ENCODE data around the gene PARS2. TPM values are rescaled to one million over a fixed set of nuclear protein-coding genes. Genes with fewer than 3 reads are reported as not detected.

PARS2 gene
- polyA plus RNA-seq, 3 donors: 9.9 to 11.0 (median 10.3) TPM

GRCh38 chr1:54742282-54742681, 22.0 kb downstream of the PARS2 start:
- no peak for DNase-seq (ENCODE audit: low read depth in 3 of 3, low spot score in 2 of 3)

DNA sequence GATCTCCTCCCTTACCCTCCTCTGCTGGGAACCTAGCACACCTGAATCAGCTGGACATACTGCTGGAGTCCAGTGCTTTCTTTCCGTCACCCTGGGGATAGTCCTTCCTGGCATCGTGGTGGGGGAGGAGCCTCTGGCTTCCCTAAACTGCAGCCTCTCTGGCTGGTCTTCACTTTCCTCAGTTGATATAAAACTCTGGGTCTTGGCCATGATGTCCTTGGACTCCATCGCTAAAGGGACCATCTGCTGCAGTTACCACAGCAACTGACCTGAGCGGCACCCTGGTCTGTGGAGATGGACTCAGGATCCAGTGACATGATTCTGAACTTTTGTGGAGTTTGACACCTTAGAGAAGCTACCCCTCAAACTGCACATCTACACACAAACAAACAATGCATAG, 22.8 kb downstream of the PARS2 start:
- no peak for DNase-seq (ENCODE audit: low read depth in 3 of 3, low spot score in 2 of 3)

- DNase-seq (ENCODE audit: low read depth in 3 of 3, low spot score in 2 of 3): no peak
Observed at GRCh38 chr1:54738244-54738643, 26.1 kb downstream of the PARS2 start.

DNA sequence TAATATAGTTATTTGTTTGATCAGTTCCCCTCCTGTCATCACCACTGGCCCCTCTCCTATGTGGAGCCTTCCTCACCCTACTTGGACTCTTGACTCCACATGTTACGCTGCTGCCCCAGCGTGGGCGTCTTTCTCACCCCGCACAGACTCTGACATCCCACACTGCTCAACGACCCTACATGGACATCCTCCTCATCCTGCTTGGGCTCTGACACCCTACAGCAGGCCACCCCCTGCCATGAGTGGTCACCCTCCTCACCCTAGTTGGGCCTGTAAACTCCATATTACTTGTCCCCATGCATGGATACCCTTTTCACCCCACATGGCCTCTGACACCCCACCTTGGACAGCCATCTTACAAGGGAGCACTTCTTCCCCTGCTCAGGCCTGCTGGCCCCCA, 27.6 kb downstream of the PARS2 start:
- DNase-seq (ENCODE audit: low read depth in 3 of 3, low spot score in 2 of 3): no peak

- no peak for DNase-seq (ENCODE audit: low read depth in 3 of 3, low spot score in 2 of 3)
Observed at GRCh38 chr1:54728027-54728426, 36.3 kb downstream of the PARS2 start.

- no peak for DNase-seq (ENCODE audit: low read depth in 3 of 3, low spot score in 2 of 3)
Observed at GRCh38 chr1:54724771-54725170, 39.6 kb downstream of the PARS2 start.

GRCh38 chr1:54723985-54724384, 40.3 kb downstream of the PARS2 start:
- no peak for DNase-seq (ENCODE audit: low read depth in 3 of 3, low spot score in 2 of 3)

GRCh38 chr1:54721719-54722118, 42.6 kb downstream of the PARS2 start:
- DNase-seq (ENCODE audit: low read depth in 3 of 3, low spot score in 2 of 3): no peak

DNA sequence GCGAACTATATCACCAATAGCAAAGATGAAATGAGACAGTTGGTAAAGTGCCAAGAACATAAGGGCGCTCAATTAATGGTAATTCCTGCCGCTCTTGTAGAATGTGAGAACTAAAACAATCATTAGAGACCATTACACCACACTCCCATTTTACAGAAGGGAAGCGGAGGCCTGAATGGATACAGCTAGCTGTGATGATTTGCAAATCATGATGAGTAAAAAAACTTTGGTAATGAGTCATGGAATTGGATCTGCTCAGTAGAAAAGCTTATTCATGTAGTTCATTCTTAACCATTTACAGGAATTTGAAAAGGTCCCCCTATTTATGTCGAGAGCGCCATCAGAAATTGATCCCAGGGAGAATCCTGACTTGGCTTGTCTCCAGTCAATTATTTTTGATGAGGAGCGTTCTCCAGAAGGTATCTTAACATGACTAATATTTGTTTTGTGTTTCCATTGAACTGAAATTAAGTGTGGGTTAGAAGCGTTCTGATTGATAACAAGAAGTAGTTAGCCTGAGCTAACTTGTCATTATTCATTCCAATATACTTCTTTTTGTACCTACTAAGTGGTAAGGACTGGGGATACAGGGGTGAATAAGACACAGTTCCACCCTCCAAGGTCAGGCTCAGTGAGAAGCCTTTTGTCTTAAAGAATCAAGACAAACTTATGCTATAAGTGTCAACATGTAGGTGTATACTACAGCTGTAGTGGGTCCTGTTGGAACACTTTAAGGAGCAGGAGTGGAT, 47.9 kb downstream of the PARS2 start:
- no peak for DNase-seq (ENCODE audit: low read depth in 3 of 3, low spot score in 2 of 3)

- DNase-seq (ENCODE audit: low read depth in 3 of 3, low spot score in 2 of 3): peak; percentile 61 to 74 (median 68)
Observed at GRCh38 chr1:54715493-54716298, 48.6 kb downstream of the PARS2 start, which contains the start of gene TTC4. Gene TTC4, plus strand, starts transcription at chr1:54715861. Its CDS starts 48 bp downstream, at chr1:54715909.

DNA sequence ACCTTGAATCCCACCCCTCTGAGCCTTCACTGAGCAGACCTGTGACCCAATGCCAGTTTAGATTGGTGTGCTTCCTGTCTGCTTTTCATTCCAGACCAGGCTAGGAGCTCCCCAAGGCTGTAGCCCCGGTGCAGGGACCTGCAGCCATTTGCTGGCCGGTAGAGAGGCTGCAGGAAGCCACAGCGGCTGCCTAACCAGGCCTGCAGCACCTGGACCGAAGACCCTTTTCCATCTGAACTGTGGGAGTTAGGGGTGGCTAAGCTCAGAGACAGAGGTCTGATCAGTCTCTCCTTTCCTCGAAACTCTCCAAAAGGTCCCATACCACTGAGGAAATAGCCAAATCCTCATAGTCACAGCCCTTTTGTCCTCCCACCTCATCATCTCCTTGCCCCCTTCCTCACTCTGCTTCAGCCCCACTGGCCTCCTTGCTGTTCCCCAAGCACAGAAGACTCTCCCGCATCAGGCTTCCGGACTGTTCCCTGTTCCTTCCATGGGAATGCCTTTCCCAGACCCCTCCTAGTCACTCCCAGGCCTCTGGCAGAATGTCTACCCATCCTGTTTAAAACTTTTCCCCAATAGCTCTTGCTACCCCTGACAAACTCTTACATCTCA, 49.3 kb downstream of the PARS2 start:
- DNase-seq (ENCODE audit: low read depth in 3 of 3, low spot score in 2 of 3): no peak

DNA sequence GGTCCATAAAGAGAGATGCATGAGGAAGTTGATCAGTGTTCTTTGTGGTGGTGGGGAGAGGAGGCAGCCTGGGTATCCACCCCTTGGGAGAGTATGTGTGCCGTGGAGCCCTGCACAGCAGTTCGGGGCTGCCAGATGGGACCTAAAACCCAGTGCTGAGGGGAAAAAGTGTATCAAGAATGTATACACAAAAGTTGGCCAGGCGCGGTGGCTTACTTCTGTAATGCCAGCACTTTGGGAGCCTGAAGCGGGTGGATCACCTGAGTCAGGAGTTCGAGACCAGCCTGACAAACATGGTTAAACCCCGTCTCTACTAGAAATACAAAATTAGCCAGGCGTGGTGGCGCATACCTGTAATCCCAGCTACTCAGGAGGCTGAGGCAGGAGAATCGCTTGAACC, 52.8 kb downstream of the PARS2 start:
- DNase-seq (ENCODE audit: low read depth in 3 of 3, low spot score in 2 of 3): no peak

GRCh38 chr1:54710841-54711240, 53.5 kb downstream of the PARS2 start:
- no peak for DNase-seq (ENCODE audit: low read depth in 3 of 3, low spot score in 2 of 3)

DNA sequence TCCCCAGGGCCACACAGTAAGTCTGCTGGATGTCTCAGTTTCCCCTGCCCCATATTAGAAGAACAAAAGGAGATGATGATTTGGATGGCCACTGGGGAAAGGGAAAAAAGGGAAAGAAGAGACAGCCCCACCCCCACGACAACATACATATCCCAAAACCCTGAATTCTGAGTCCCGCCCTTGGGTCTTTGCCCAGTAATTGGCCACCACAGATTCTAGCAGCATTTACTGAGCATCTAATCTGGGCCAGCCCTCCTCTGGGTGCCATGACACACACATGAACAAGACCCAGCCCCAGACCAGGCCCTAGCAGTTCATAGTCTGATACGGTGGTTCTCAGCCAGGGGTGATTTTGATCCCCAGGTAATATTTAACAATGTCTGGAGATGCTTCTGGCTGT, 53.9 kb downstream of the PARS2 start:
- DNase-seq (ENCODE audit: low read depth in 3 of 3, low spot score in 2 of 3): no peak

DNA sequence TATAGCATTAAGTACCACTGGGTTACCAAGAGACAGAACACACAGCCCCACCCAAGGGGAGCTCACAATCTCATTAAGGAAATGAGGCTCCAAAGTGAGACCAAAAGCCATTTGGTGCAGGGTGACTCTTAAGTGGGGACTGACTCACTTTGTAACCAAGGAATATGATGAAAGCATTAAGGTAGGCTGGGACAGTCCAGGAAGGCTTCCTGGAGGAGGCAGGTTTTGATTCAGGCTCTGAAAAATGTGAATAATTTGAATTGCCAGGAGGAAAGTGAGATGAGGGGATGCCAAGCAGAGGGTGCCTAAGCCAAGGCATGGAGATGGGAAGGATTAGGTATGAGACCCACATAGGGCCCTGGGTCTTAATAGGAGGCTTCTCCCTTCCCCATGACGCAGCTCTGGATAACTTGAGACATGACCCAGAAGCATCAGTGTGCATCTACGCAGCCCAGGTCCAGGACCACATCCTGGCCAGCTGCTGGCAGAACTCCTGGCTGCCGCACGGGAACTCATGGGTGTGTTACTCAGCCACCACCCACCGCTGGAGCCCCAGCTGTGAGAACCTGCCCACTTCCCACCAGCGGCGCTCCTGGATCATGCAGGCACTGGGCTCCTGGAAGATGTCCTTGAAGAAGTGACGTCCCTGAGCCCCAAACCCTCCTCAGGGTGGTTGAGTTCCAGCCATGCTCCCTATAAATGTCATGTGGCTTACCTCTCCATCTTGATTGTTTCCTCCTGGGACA, 54.6 kb downstream of the PARS2 start:
- no peak for DNase-seq (ENCODE audit: low read depth in 3 of 3, low spot score in 2 of 3)

- DNase-seq (ENCODE audit: low read depth in 3 of 3, low spot score in 2 of 3): no peak
Observed at GRCh38 chr1:54708385-54708784, 55.9 kb downstream of the PARS2 start.

Other genes starting within 250 kb of the PARS2 start
- gene ACOT11, start 216.3 kb downstream of the PARS2 start, polyA plus RNA-seq (ENCODE audit: insufficient read length in 3 of 3): 1 to 10 TPM; 8.8 to 9.9 (median 8.8) TPM
- 10 to 100 TPM; 21.0 to 39.1 (median 24.2) TPM for gene FAM151A, start 141.0 kb downstream of the PARS2 start, polyA plus RNA-seq (ENCODE audit: insufficient read length in 3 of 3)
- 1 to 10 TPM; 2.9 to 4.1 (median 4.0) TPM for gene MROH7, start 122.7 kb downstream of the PARS2 start, polyA plus RNA-seq (ENCODE audit: insufficient read length in 3 of 3)
- 10 to 100 TPM; 33.8 to 35.6 (median 34.6) TPM for gene TTC4, start 48.7 kb downstream of the PARS2 start, polyA plus RNA-seq (ENCODE audit: insufficient read length in 3 of 3)
- 1 to 10 TPM; 5.0 to 5.8 (median 5.4) TPM for gene TTC22, start 36.8 kb upstream of the PARS2 start, polyA plus RNA-seq (ENCODE audit: insufficient read length in 3 of 3)
- gene DHCR24, start 122.7 kb upstream of the PARS2 start, polyA plus RNA-seq (ENCODE audit: insufficient read length in 3 of 3): 10 to 100 TPM; 73.8 to 99.7 (median 80.2) TPM
- 1 to 10 TPM in 2 of 3 donors, under 1 TPM in 1; 0.87 to 1.4 (median 1.2) TPM for gene TMEM61, start 216.1 kb upstream of the PARS2 start, polyA plus RNA-seq (ENCODE audit: insufficient read length in 3 of 3)
- 1 to 10 TPM; 4.6 to 5.9 (median 5.5) TPM for gene BSND, start 234.4 kb upstream of the PARS2 start, polyA plus RNA-seq (ENCODE audit: insufficient read length in 3 of 3)